ENCODE data around the gene CALML3. TPM values are rescaled to one million over a fixed set of nuclear protein-coding genes. Genes with fewer than 3 reads are reported as not detected.

The CALML3 gene
- total RNA-seq, 1 experiment from 2014 or later = not detected

DNA sequence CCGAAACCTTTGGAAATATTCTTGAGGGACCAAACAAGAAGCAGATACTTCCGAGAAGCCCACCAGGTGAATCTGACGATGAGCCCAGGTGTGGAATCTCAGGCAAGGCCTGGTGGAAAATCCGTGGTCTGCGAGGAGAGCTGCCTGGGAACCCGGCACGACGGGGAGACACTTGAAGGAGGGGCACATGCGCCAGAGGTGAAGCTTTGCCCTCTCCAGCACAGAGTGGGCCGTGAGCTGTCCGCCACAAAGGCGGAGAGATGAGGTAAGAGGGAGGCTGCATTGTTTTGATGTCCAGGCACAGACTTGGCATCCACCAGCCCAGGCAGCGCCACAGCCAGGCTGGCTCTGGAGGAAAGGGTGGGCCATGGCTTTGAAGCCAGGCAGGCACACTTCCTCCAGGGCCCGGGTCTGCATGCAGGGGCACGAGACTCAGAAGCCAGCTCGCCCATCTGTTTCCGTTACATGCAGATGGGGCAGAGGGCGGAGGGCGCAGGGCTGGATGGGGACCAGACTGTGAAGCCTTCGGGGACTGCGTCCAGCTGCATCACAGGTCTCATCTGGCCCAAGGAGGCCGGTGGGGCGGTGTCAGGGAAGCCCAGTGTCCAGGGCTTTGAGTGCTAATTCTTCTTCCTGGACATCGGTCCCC, 45.4 kb downstream of the CALML3 start:
- no peak overlapping the region for H3K4me2 ChIP-seq (ENCODE audit: insufficient read depth, insufficient read length, low read length)
- H2BK12ac ChIP-seq (ENCODE audit: insufficient read length, low read depth, low read length) = no peak overlapping the region
- H3K23me2 ChIP-seq (ENCODE audit: insufficient read length, low read depth, low read length, poor library complexity, severe bottlenecking) = no peaks in the 10 kb centered on the region
- no CpG with 5 or more reads among the region's 24 CpGs for WGBS (ENCODE audit: extremely low coverage, insufficient read length, low lambda C conversion rate)
- H3K4me3 Mint-ChIP-seq = no peak overlapping the region
- H2AK5ac ChIP-seq (ENCODE audit: insufficient read length, low read length) = no peak overlapping the region
- no peak overlapping the region for H4K8ac ChIP-seq (replicated peaks; ENCODE audit: insufficient read length, low read depth, low read length)
- no peaks in the 10 kb centered on the region for H3K36me3 Mint-ChIP-seq (ENCODE audit: insufficient read depth in 1 of 3, low read depth in 3 of 3)
- no peak overlapping the region for H3K27ac ChIP-seq (ENCODE audit: insufficient read length, low read depth, low read length)
- H3T11ph ChIP-seq (ENCODE audit: low read length) = no peak overlapping the region
- H3K4me1 ChIP-seq (ENCODE audit: insufficient read depth, low read length) = no peaks in the 10 kb centered on the region
- H3K9ac ChIP-seq (ENCODE audit: extremely low read depth, insufficient read length, low read length) = no peak overlapping the region
- H2BK15ac ChIP-seq (ENCODE audit: low read depth, low read length) = no peak overlapping the region
- no peak overlapping the region for H4K91ac ChIP-seq (ENCODE audit: insufficient read length, low read depth, low read length)
- H3K14ac ChIP-seq (ENCODE audit: insufficient read depth, low read length) = no peak overlapping the region
- no peak overlapping the region for H2BK20ac ChIP-seq (ENCODE audit: low read depth, low read length, poor library complexity, severe bottlenecking)
- peak overlapping the region in 1 of 3 experiments; percentile 57; a peak in 2 of 7 replicates for H3K27ac Mint-ChIP-seq
- no peaks in the 10 kb centered on the region for H4K20me1 ChIP-seq (ENCODE audit: control insufficient read depth, insufficient read depth, insufficient read length)
- TF ChIP-seq, protein P1, sequence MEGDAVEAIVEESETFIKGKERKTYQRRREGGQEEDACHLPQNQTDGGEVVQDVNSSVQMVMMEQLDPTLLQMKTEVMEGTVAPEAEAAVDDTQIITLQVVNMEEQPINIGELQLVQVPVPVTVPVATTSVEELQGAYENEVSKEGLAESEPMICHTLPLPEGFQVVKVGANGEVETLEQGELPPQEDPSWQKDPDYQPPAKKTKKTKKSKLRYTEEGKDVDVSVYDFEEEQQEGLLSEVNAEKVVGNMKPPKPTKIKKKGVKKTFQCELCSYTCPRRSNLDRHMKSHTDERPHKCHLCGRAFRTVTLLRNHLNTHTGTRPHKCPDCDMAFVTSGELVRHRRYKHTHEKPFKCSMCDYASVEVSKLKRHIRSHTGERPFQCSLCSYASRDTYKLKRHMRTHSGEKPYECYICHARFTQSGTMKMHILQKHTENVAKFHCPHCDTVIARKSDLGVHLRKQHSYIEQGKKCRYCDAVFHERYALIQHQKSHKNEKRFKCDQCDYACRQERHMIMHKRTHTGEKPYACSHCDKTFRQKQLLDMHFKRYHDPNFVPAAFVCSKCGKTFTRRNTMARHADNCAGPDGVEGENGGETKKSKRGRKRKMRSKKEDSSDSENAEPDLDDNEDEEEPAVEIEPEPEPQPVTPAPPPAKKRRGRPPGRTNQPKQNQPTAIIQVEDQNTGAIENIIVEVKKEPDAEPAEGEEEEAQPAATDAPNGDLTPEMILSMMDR (conservative IDR thresholded peaks at IDR 0.05) = no peak
- H3K18ac ChIP-seq (ENCODE audit: insufficient read length, low read depth, low read length) = no peak overlapping the region
- no peaks in the 10 kb centered on the region for H3K9me3 ChIP-seq (ENCODE audit: control insufficient read depth, low read depth, low read length)
- no peak for DNase-seq
- H3K9me3 Mint-ChIP-seq = no peaks in the 10 kb centered on the region
- H3K79me1 ChIP-seq (ENCODE audit: insufficient read depth, low read depth, low read length, poor library complexity, severe bottlenecking) = no peaks in the 10 kb centered on the region
- no peaks in the 10 kb centered on the region for H3K27me3 ChIP-seq (ENCODE audit: insufficient read depth, low read length)
- no peak overlapping the region for H3K4ac ChIP-seq (ENCODE audit: low read depth, low read length)
- H3K56ac ChIP-seq (ENCODE audit: insufficient read length, low read depth, low read length) = no peak overlapping the region
- no peak overlapping the region for H3K23ac ChIP-seq (ENCODE audit: insufficient read length, low read depth, low read length)
- no peak overlapping the region for H2BK5ac ChIP-seq (ENCODE audit: insufficient read length, low read length)
- no peak overlapping the region for H4K5ac ChIP-seq (ENCODE audit: insufficient read length, low read depth, low read length)
- H3K79me2 ChIP-seq (ENCODE audit: insufficient read depth, low read length) = no peaks in the 10 kb centered on the region
- peaks cover 3% of the 10 kb centered on the region; the same call in 1 of the 2 replicates for H3K27me3 Mint-ChIP-seq (ENCODE audit: low read depth)
- peaks cover 3 to 6% of the 10 kb centered on the region in 2 experiments; a peak in 3 of 4 replicates for H3K4me1 Mint-ChIP-seq
- no peak overlapping the region for H2AFZ ChIP-seq (ENCODE audit: low read length)
- H2BK120ac ChIP-seq (ENCODE audit: low read depth, low read length, poor library complexity, severe bottlenecking) = no peak overlapping the region

Measured in H9 (cell line).